Dendritic cell treated with granulocyte-macrophage colony-stimulating factor and Interleukin-4, amounts not matched to agents 40 ng/mL and 50 ng/mL, for 4 days (primary cell): Measurements from ENCODE around the gene TBC1D16.
"Not testable (repeated sequence)": the region's sequence is repeated elsewhere in the genome, so short reads cannot be mapped to it uniquely, and the experiment has no call there.

Source experiments
- H3K27ac Mint-ChIP-seq: one replicate; pipeline ENCODE4 v1.8.0; 2022; ENCODE audit warnings: mild to moderate bottlenecking, mixed read lengths
- H3K27me3 Mint-ChIP-seq: one replicate; pipeline ENCODE4 v1.8.0; 2022; ENCODE audit warnings: mild to moderate bottlenecking, mixed read lengths
- H3K36me3 Mint-ChIP-seq: one replicate; pipeline ENCODE4 v1.8.0; 2022; ENCODE audit warnings: low read depth, mixed read lengths
- H3K4me1 Mint-ChIP-seq: one replicate; pipeline ENCODE4 v1.8.0; 2022; ENCODE audit warnings: low read depth, mixed read lengths
- H3K4me3 Mint-ChIP-seq: one replicate; pipeline ENCODE4 v1.8.0; 2022; ENCODE audit warnings: mild to moderate bottlenecking, moderate library complexity, mixed read lengths
- H3K9me3 Mint-ChIP-seq: one replicate; pipeline ENCODE4 v1.8.0; 2022; ENCODE audit warnings: mixed read lengths
- intact Hi-C: fragments of 100-400 bp; cut with micrococcal nuclease; formaldehyde crosslinking; loops from one replicate; pipeline ENCODE4 v1.15.0; 2022

Gene TBC1D16

GRCh38 chr17:79978548-79978855, 57.2 kb downstream of the TBC1D16 start:
- H3K36me3 Mint-ChIP-seq = no peaks in the 10 kb centered on the region
- H3K27ac Mint-ChIP-seq = no peak overlapping the region
- H3K4me1 Mint-ChIP-seq = peaks cover 14% of the 10 kb centered on the region
- peaks cover 3% of the 10 kb centered on the region for H3K27me3 Mint-ChIP-seq
- no peaks in the 10 kb centered on the region for H3K9me3 Mint-ChIP-seq
- intact Hi-C loops = no loop called here
- no peak overlapping the region for H3K4me3 Mint-ChIP-seq

DNA sequence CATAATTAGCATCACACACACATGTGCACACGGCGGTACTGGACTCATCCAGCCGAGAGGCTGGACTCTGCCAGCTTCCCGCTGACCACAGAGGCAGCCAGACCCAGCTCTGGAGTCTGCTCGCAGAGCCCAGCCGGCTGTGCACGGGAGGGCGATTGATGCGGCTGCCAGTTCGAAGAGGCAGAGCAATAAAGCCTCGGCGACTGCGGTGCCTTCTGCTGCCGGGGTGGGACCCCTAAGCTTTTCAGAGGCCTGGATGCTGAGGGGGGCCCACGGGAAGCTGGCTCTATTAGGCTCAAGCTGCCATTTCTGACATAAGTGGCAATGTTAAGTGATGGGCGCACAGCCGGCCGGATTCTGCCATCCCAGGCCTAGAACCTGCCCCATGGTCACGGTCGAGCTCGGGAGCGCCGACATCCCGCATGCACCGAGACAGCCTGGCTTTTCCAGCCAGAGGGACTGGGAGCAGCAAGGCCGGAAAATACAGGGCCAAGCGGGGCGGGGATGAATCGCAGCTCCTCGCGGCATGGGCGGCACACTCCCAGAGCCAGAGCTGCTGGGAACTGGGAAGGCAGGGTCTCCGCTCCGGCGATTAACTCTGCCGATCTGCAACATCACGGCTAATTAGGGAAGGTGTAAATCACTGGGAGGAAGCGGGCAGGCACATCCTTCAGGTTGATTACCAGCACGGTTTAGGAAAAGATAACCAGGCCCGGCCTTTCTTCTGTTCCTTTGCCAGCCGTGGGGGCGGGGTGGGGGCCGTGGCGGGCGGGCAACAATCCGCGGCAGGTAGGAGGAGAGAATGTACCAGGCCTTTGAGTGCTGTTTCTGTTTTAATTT, 57.7 kb downstream of the TBC1D16 start:
- H3K27me3 Mint-ChIP-seq = peaks cover 3% of the 10 kb centered on the region
- intact Hi-C loops = no loop called here
- H3K4me1 Mint-ChIP-seq = peaks cover 8% of the 10 kb centered on the region
- no peaks in the 10 kb centered on the region for H3K9me3 Mint-ChIP-seq
- H3K36me3 Mint-ChIP-seq = no peaks in the 10 kb centered on the region
- H3K27ac Mint-ChIP-seq = no peak overlapping the region
- H3K4me3 Mint-ChIP-seq = no peak overlapping the region

DNA sequence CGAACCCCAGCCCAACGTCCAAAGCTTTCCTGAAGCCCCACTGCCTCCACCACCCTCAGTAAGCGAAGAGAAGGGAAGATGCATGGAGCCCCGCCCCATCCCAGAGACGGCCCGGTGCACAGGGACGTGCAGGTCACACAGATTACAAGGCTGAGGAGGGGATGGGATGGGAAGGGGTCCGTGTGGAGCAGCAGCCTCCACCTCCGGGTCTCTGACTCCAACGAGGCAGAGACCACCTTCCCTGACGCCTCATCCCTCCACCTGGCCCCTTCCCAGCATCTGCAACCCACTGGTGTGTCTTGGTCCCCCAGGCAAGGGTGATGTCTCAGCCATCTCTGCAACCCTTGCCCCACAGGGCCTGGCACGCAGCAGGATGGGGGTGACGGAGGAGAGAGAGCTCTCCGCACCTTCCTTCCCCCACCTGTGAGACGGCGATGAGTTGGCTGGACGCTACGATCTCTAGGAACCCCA, 58.5 kb downstream of the TBC1D16 start:
- peaks cover 3% of the 10 kb centered on the region for H3K27me3 Mint-ChIP-seq
- peaks cover 6% of the 10 kb centered on the region for H3K4me1 Mint-ChIP-seq
- H3K27ac Mint-ChIP-seq = no peak overlapping the region
- H3K36me3 Mint-ChIP-seq = no peaks in the 10 kb centered on the region
- no peaks in the 10 kb centered on the region for H3K9me3 Mint-ChIP-seq
- no peak overlapping the region for H3K4me3 Mint-ChIP-seq
- intact Hi-C loops = no loop called here

- no peak overlapping the region for H3K27ac Mint-ChIP-seq
- H3K4me1 Mint-ChIP-seq = peaks cover 6% of the 10 kb centered on the region
- intact Hi-C loops = no loop called here
- H3K9me3 Mint-ChIP-seq = no peaks in the 10 kb centered on the region
- H3K27me3 Mint-ChIP-seq = peaks cover 6% of the 10 kb centered on the region
- no peak overlapping the region for H3K4me3 Mint-ChIP-seq
- H3K36me3 Mint-ChIP-seq = no peaks in the 10 kb centered on the region
Measured at GRCh38 chr17:79976451-79976850, 59.2 kb downstream of the TBC1D16 start.

GRCh38 chr17:79975498-79976134, 60.1 kb downstream of the TBC1D16 start:
- Mint-ChIP-seq H3K27ac (no peak overlapping the region), H3K27me3 (peaks cover 7% of the 10 kb centered on the region), H3K4me1 (peaks cover 6% of the 10 kb centered on the region), H3K4me3 (no peak overlapping the region), H3K9me3 (no peaks in the 10 kb centered on the region), H3K36me3 (no peaks in the 10 kb centered on the region)
- intact Hi-C loops = no loop called here

DNA sequence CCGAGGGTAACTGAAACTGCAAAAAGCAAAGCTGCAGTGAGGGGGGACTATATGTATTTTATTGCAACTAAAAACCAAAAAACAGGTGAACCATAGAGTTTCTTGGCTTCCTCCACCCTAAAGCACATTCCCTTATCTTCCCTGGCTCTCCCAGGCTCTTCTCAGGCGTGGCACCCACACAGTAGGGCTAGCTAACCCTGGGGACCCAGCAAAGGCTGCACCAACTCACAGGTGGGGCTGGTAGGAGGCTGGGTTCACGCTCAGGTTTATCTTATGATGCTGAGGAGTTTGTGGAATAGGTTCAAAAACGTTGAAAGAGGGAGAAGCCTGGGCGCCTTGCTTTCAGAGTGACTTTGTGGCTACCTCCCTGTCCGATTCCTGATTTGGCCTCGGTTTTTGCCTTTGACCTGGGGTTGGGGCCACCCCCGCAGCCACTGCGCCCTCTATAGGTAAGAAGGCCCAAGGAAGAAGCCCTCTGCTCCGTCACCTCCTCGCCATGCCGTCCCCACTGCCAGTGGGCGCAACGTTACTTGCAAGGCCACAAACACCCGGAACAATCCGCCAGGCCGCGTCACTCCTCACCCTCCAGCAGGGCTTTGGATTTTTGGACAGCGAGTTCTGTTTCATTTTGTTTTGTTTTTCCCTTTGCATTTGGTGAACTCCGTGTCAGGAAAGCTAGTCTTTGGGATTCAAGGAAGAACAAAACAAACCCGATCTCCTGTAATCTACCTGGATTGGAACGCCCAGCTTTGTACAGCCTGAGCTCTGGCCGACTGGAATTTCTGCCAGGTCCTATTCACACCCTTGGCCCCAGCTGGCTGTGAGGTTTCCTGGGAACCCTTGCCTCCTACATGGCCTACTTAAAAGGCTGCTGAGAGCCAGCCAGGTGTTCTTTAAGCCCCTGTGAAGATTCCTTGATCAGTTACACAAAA, 60.8 kb downstream of the TBC1D16 start:
- H3K27ac Mint-ChIP-seq = no peak overlapping the region
- intact Hi-C loops = no loop called here
- no peaks in the 10 kb centered on the region for H3K4me1 Mint-ChIP-seq
- H3K27me3 Mint-ChIP-seq = peaks cover 8% of the 10 kb centered on the region
- no peaks in the 10 kb centered on the region for H3K36me3 Mint-ChIP-seq
- no peaks in the 10 kb centered on the region for H3K9me3 Mint-ChIP-seq
- H3K4me3 Mint-ChIP-seq = no peak overlapping the region

DNA sequence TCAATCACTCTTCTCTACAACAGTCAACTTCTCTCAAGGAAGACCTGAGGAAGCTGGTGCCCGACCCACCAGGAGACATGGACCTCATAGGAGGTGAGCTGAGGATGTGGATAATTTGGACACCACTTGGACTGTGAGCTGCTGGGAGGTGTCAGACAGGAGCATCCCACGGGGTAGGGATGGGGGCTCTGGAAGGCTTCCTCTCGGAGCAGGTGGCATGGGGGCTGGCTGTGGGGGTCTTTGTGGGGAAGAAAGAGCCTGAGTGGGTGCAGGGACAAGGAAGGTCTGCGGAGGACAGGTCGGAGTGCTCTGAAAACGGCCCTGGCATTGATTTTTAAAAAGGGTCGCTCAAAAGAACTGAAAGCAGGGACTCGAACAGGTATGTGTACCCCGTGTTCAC, 64.0 kb downstream of the TBC1D16 start:
- no peak overlapping the region for H3K27ac Mint-ChIP-seq
- no peaks in the 10 kb centered on the region for H3K36me3 Mint-ChIP-seq
- no peak overlapping the region for H3K4me3 Mint-ChIP-seq
- H3K27me3 Mint-ChIP-seq = peaks cover 9% of the 10 kb centered on the region
- H3K9me3 Mint-ChIP-seq = no peaks in the 10 kb centered on the region
- intact Hi-C loops = loop anchor here (2.0 kb wide), 2 partner anchors 181 to 225 kb away; no protein-coding TSS in a partner anchor
- H3K4me1 Mint-ChIP-seq = no peaks in the 10 kb centered on the region

GRCh38 chr17:79970576-79971068, 65.0 kb downstream of the TBC1D16 start:
- H3K4me1 Mint-ChIP-seq = no peaks in the 10 kb centered on the region
- H3K27me3 Mint-ChIP-seq = peaks cover 11% of the 10 kb centered on the region
- intact Hi-C loops = loop anchor here (2.0 kb wide), 2 partner anchors 180 to 224 kb away; no protein-coding TSS in a partner anchor
- H3K36me3 Mint-ChIP-seq = no peaks in the 10 kb centered on the region
- no peak overlapping the region for H3K4me3 Mint-ChIP-seq
- no peak overlapping the region for H3K27ac Mint-ChIP-seq
- H3K9me3 Mint-ChIP-seq = no peaks in the 10 kb centered on the region

- H3K27me3 Mint-ChIP-seq = peaks cover 11% of the 10 kb centered on the region
- intact Hi-C loops = loop anchor here (2.0 kb wide), 2 partner anchors 179 to 223 kb away; no protein-coding TSS in a partner anchor
Measured at GRCh38 chr17:79969906-79970305, 65.8 kb downstream of the TBC1D16 start.

GRCh38 chr17:79968116-79968515, 67.6 kb downstream of the TBC1D16 start:
- H3K4me3 Mint-ChIP-seq = no peak overlapping the region
- no peaks in the 10 kb centered on the region for H3K4me1 Mint-ChIP-seq
- H3K9me3 Mint-ChIP-seq = no peaks in the 10 kb centered on the region
- intact Hi-C loops = no loop called here
- no peaks in the 10 kb centered on the region for H3K36me3 Mint-ChIP-seq
- no peak overlapping the region for H3K27ac Mint-ChIP-seq
- H3K27me3 Mint-ChIP-seq = peaks cover 11% of the 10 kb centered on the region

More at GRCh38 chr17:79969906-79970305, 65.8 kb downstream of the TBC1D16 start:
- Mint-ChIP-seq H3K27ac (no peak overlapping the region), H3K4me1 (no peaks in the 10 kb centered on the region), H3K36me3 (no peaks in the 10 kb centered on the region), H3K4me3 (no peak overlapping the region), H3K9me3 (no peaks in the 10 kb centered on the region)

DNA sequence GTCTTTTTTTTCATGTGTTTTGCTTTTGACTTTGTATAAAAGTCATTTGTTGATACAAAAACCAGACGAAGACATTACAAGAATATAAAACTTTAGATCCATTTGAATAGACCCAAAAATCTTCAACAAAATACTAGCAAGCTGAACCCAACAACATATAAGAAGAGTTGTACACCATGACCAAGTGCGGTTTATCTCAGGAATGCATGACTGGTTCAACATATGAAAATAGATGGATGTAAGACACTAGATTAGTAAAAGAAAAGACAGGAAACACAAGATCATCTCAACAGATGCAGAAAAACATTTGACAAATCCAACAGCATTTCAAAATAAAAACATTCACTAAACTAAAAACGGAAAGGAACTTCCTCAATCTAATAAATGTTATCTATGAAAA, 69.0 kb downstream of the TBC1D16 start:
- intact Hi-C loops = no loop called here
- no peaks in the 10 kb centered on the region for H3K9me3 Mint-ChIP-seq
- H3K36me3 Mint-ChIP-seq = no peaks in the 10 kb centered on the region
- H3K4me1 Mint-ChIP-seq = no peaks in the 10 kb centered on the region
- H3K4me3 Mint-ChIP-seq = no peak overlapping the region
- H3K27ac Mint-ChIP-seq = no peak overlapping the region
- H3K27me3 Mint-ChIP-seq = peaks cover 10% of the 10 kb centered on the region

GRCh38 chr17:79965806-79966205, 69.9 kb downstream of the TBC1D16 start:
- H3K36me3 Mint-ChIP-seq = no peaks in the 10 kb centered on the region
- H3K4me1 Mint-ChIP-seq = no peaks in the 10 kb centered on the region
- intact Hi-C loops = no loop called here
- no peak overlapping the region for H3K4me3 Mint-ChIP-seq
- H3K27ac Mint-ChIP-seq = no peak overlapping the region
- H3K9me3 Mint-ChIP-seq = no peaks in the 10 kb centered on the region
- peaks cover 7% of the 10 kb centered on the region for H3K27me3 Mint-ChIP-seq

DNA sequence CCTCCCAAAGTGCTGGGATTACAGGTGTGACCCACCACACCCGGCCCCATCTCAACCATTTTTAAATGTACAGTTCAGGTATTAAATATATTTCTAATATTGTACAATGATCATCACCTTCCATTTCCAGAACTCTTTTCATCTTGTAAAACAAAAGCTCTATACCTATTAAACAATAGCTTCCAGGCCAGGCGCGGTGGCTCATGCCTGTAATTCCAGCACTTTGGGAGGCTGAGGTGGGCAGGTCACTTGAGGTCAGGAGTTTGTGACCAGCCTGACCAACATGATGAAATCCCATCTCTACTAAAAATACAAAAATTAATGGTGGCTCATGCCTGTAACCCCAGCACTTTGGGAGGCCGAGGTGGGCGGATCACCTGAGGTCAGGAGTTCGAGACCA, 73.2 kb downstream of the TBC1D16 start:
- H3K36me3 Mint-ChIP-seq, H3K9me3 Mint-ChIP-seq, H3K27ac Mint-ChIP-seq, H3K4me3 Mint-ChIP-seq, intact Hi-C loops, H3K4me1 Mint-ChIP-seq, H3K27me3 Mint-ChIP-seq: not testable (repeated sequence)

GRCh38 chr17:79961567-79961966, 74.1 kb downstream of the TBC1D16 start:
- H3K9me3 Mint-ChIP-seq, H3K4me1 Mint-ChIP-seq, intact Hi-C loops, H3K27me3 Mint-ChIP-seq, H3K4me3 Mint-ChIP-seq, H3K27ac Mint-ChIP-seq, H3K36me3 Mint-ChIP-seq: not testable (repeated sequence)
